ENCODE measurements around the gene CLCN5.

DNA sequence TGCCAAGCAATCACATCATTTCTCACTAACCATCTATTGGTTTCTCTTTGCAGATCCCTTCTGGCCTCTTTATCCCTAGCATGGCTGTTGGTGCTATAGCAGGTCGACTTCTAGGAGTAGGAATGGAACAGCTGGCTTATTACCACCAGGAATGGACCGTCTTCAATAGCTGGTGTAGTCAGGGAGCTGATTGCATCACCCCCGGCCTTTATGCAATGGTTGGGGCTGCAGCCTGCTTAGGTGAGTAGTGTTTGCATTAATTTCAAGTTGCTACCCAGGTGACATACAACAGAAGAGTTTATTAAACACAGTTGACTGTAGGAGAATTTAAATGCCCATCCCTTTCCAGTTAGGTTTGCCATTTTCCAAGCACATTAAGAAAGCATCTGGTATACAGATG, 166.2 kb downstream of the CLCN5 start:
- no peak for TF ChIP-seq POLR2AphosphoS5 (IDR thresholded peaks at IDR 0.05; ENCODE audit: low read depth, low read length)
- no peak for TF ChIP-seq TAF1 (IDR thresholded peaks at IDR 0.05; ENCODE audit: borderline replicate concordance, insufficient read depth, low read length)
- no peak for TF ChIP-seq SIN3A (IDR thresholded peaks at IDR 0.05; ENCODE audit: borderline replicate concordance, insufficient read depth, low read length)
- TF ChIP-seq, protein P1, sequence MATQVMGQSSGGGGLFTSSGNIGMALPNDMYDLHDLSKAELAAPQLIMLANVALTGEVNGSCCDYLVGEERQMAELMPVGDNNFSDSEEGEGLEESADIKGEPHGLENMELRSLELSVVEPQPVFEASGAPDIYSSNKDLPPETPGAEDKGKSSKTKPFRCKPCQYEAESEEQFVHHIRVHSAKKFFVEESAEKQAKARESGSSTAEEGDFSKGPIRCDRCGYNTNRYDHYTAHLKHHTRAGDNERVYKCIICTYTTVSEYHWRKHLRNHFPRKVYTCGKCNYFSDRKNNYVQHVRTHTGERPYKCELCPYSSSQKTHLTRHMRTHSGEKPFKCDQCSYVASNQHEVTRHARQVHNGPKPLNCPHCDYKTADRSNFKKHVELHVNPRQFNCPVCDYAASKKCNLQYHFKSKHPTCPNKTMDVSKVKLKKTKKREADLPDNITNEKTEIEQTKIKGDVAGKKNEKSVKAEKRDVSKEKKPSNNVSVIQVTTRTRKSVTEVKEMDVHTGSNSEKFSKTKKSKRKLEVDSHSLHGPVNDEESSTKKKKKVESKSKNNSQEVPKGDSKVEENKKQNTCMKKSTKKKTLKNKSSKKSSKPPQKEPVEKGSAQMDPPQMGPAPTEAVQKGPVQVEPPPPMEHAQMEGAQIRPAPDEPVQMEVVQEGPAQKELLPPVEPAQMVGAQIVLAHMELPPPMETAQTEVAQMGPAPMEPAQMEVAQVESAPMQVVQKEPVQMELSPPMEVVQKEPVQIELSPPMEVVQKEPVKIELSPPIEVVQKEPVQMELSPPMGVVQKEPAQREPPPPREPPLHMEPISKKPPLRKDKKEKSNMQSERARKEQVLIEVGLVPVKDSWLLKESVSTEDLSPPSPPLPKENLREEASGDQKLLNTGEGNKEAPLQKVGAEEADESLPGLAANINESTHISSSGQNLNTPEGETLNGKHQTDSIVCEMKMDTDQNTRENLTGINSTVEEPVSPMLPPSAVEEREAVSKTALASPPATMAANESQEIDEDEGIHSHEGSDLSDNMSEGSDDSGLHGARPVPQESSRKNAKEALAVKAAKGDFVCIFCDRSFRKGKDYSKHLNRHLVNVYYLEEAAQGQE (IDR thresholded peaks at IDR 0.05; ENCODE audit: insufficient read depth in 1 of 2, low read depth in 2 of 2, low read length in 2 of 2), result no peak
